Common myeloid progenitor, CD34-positive (primary cell): ENCODE results near the gene ZNF282.

Source experiments
- CTCF ChIA-PET: fragments of 350-600 bp; sonication (Branson Sonifier 250); formaldehyde crosslinking; loops from one replicate; lab custom pipeline; 2021; ENCODE audit warnings: antibody characterized with exemption; lab: Charles Lee
- POLR2A ChIA-PET: fragments of 350-600 bp; sonication (Branson Sonifier 250); formaldehyde crosslinking; loops from one replicate; lab custom pipeline; 2021; ENCODE audit warnings: antibody characterized with exemption; lab: Charles Lee
- DNase-seq, 3 donors: peaks; one replicate each; pipeline versions ENCODE4 v3.0.0 to v3.0.0-alpha.2; 2013
- H3K27ac ChIP-seq, 2 experiments: 1 replicate in 1 of 2; 2 replicates in 1 of 2; pipeline ENCODE4 v1.7.0; 2013; ENCODE audit warnings: inconsistent platforms in 2 of 2, low read length in 2 of 2, mild to moderate bottlenecking in 2 of 2, low read depth in 1 of 2, moderate library complexity in 1 of 2; ENCODE audit not compliant: severe bottlenecking in 2 of 2, insufficient read depth in 1 of 2, poor library complexity in 1 of 2
- H3K27me3 ChIP-seq, 5 experiments: replicated peaks in 2 of 5; 1 replicate in 3 of 5; 2 replicates in 2 of 5; pipeline versions ENCODE4 v1.6.1 to v1.7.0; 2013; ENCODE audit warnings: low read length in 4 of 5, mild to moderate bottlenecking in 2 of 5, moderate library complexity in 2 of 5, inconsistent platforms in 1 of 5; ENCODE audit not compliant: insufficient read depth in 5 of 5, control insufficient read depth in 4 of 5
- H3K36me3 ChIP-seq, 4 experiments: 1 replicate in 2 of 4; 2 replicates in 2 of 4; pipeline versions ENCODE4 v1.6.1 to v1.7.0; 2013; ENCODE audit warnings: low read length in 3 of 4, control low read depth in 1 of 4, mild to moderate bottlenecking in 1 of 4; ENCODE audit not compliant: control insufficient read depth in 4 of 4, insufficient read depth in 4 of 4
- H3K4me1 ChIP-seq, 4 experiments: 1 replicate in 3 of 4; 2 replicates in 1 of 4; pipeline versions ENCODE4 v1.6.1 to v1.7.1; 2013; ENCODE audit warnings: low read length in 3 of 4, mild to moderate bottlenecking in 3 of 4, control low read depth in 1 of 4, inconsistent platforms in 1 of 4, moderate library complexity in 1 of 4; ENCODE audit not compliant: control insufficient read depth in 4 of 4, insufficient read depth in 4 of 4; ENCODE audit errors: control extremely low read depth in 1 of 4
- H3K4me3 ChIP-seq, 7 experiments: 1 replicate in 4 of 7; 2 replicates in 3 of 7; pipeline versions ENCODE4 v1.5.1 to v1.7.0; 2013; ENCODE audit warnings: mild to moderate bottlenecking in 7 of 7, low read length in 6 of 7, moderate library complexity in 6 of 7, inconsistent platforms in 2 of 7, low read depth in 2 of 7, control low read depth in 1 of 7; ENCODE audit not compliant: insufficient read depth in 4 of 7, control insufficient read depth in 1 of 7; ENCODE audit errors: extremely low read depth in 1 of 7
- H3K9me3 ChIP-seq, 5 experiments: 1 replicate in 4 of 5; 2 replicates in 1 of 5; pipeline versions ENCODE4 v1.6.1 to v1.7.1; 2013; ENCODE audit warnings: low read length in 4 of 5, mild to moderate bottlenecking in 2 of 5, inconsistent platforms in 1 of 5, low read depth in 1 of 5, moderate library complexity in 1 of 5; ENCODE audit not compliant: control insufficient read depth in 4 of 5, insufficient read depth in 2 of 5; ENCODE audit errors: control extremely low read depth in 1 of 5
- WGBS: methylation state at CpG from one replicate; pipeline ENCODE4 v1.1.5; 2013; ENCODE audit not compliant: insufficient coverage; 5-methylcytosine and 5-hydroxymethylcytosine counted together

The ZNF282 gene

GRCh38 chr7:149239345-149240143, 44.2 kb downstream of the ZNF282 start, which contains the start of gene ZNF212:
Gene ZNF212 (plus strand): TSS chr7:149239651. CDS start chr7:149239779, 128 bp downstream.
- H3K27ac ChIP-seq = peak within 1 kb of the TSS; percentile 74 to 91
- H3K36me3 ChIP-seq = no peaks in the 10 kb centered on the region
- CTCF ChIA-PET = interaction anchor here (0.7 to 3.4 kb wide), 4 partner anchors 10 to 44 kb away, joined by 3 to 10 read pairs (median 4); partner anchors contain the start of genes ZNF282 and ZNF783
- WGBS = under 1% methylated on average over 53 of the region's 64 CpGs
- peaks cover 0 to 4% (median 1%) of the 10 kb centered on the region in 5 experiments for H3K27me3 ChIP-seq
- POLR2A ChIA-PET = interaction anchor here (0.6 to 1.2 kb wide), 2 partner anchors 22 to 205 kb away, joined by 3 read pairs; no protein-coding TSS in a partner anchor
- DNase-seq = peak; percentile 90 to 93 (median 92)
- H3K4me1 ChIP-seq = peaks cover 6 to 11% (median 11%) of the 10 kb centered on the region in 4 experiments
- peaks cover 0 to 3% (median 0%) of the 10 kb centered on the region in 5 experiments for H3K9me3 ChIP-seq
- H3K4me3 ChIP-seq = peak within 1 kb of the TSS; percentile 91 to 98 (median 97)

GRCh38 chr7:149240637-149241036, 45.3 kb downstream of the ZNF282 start:
- no peak for DNase-seq
- ChIA-PET CTCF (interaction anchor here (0.7 to 3.4 kb wide), 3 partner anchors 9 to 45 kb away, joined by 3 to 10 read pairs (median 3); partner anchors contain the start of genes ZNF282 and ZNF783), POLR2A (no interaction called here)
- Histone ChIP-seq H3K4me3 (peak overlapping the region in 6 of 7 experiments; percentile 91 to 98 (median 96)), H3K27me3 (peaks cover 0 to 4% (median 1%) of the 10 kb centered on the region in 5 experiments), H3K4me1 (peaks cover 6 to 16% (median 15%) of the 10 kb centered on the region in 4 experiments), H3K9me3 (peaks cover 0 to 3% (median 0%) of the 10 kb centered on the region in 5 experiments), H3K27ac (peak overlapping the region in 1 of 2 experiments; percentile 91), H3K36me3 (no peaks in the 10 kb centered on the region)
- 83% methylated on average over 4 of the region's 5 CpGs for WGBS

DNA sequence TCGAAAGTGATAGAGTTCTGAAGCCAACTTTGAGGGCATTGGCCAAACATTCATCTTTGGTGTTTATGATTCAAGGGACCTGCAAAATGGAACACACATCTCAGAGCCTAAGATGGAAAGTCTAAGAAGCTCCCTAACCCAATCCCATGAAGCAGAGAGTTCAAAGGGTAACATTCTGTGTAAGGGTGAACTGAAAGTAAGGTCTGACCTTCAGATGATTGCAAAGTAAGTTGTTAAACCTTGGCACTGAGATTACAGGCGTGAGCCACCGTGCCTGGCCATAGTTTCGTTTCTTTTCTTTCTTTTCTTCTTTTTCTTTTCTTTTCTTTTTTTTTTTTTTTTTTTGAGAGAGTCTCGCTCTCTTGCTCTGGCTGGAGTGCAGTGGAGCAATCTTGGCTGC, 46.4 kb downstream of the ZNF282 start:
- ChIA-PET POLR2A (interaction anchor here (0.8 kb wide), 1 partner anchor 1608 kb away, joined by 3 read pairs; no protein-coding TSS in a partner anchor), CTCF (interaction anchor here (0.8 to 3.4 kb wide), 4 partner anchors 9 to 46 kb away, joined by 3 to 10 read pairs (median 3); partner anchors contain the start of genes ZNF282 and ZNF783)

DNA sequence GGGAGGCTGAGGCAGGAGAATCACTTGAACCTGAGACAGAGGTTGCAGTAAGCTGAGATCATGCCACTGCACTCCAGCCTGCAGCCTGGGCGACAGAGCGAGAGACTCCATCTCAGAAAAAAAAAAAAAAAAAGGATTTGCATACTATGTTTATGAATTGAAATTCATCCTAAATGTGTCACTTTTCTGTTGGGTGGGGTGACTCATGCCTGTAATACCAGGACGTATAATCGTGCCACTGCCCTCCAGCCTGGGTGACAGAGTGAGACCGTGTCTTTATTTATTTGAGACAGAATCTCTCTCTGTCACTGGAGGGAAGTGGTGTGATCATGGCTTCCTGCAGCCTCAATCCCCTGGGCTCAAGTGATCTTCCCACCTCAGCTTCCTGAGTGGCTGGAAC, 49.9 kb downstream of the ZNF282 start:
- Histone ChIP-seq H3K4me3 (no peak overlapping the region), H3K36me3 (peaks cover 4 to 6% (median 4%) of the 10 kb centered on the region in 4 experiments), H3K9me3 (peaks cover 0 to 3% (median 0%) of the 10 kb centered on the region in 5 experiments), H3K4me1 (peaks cover 6 to 13% (median 12%) of the 10 kb centered on the region in 4 experiments), H3K27ac (peak overlapping the region in 1 of 2 experiments; percentile 0), H3K27me3 (no peaks in the 10 kb centered on the region)
- 19% methylated on average over 3 of the region's 5 CpGs for WGBS
- peak in 2 of 3 donors; percentile 48 to 64 for DNase-seq
- POLR2A ChIA-PET = no interaction called here
- CTCF ChIA-PET = interaction anchor here (1.5 kb wide), 1 partner anchor 17 kb away, joined by 4 read pairs; the partner anchor contains the start of gene ZNF783

More for the DNA sequence above, 46.4 kb downstream of the ZNF282 start:
- Histone ChIP-seq H3K4me1 (peaks cover 6 to 16% (median 15%) of the 10 kb centered on the region in 4 experiments), H3K4me3 (no peak overlapping the region), H3K36me3 (no peaks in the 10 kb centered on the region), H3K27me3 (peaks cover 0 to 4% (median 0%) of the 10 kb centered on the region in 5 experiments), H3K9me3 (peaks cover 0 to 3% (median 0%) of the 10 kb centered on the region in 5 experiments), H3K27ac (no peak overlapping the region)
- no peak for DNase-seq
- 100% methylated on average over 2 of the region's 5 CpGs for WGBS

DNA sequence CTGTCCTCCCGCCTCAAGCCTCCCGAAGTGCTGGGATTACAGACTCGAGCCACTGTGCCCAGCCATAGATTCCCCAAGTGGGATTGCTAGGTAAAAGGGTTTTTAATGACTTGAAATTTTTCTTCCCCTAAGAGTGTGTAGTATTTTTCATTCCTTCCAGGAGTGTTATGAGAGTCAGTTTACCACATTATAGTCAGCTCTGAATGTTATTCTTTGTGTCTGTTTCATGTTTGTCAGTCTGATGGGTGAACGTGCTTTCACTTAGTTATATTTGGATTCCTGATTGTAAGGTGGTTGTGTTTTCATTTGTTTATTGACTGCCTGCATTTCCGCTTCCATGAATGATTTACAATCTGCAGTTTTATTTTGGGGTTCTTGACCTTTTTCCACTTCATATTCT, 50.4 kb downstream of the ZNF282 start:
- CTCF ChIA-PET = interaction anchor here (1.5 kb wide), 1 partner anchor 16 kb away, joined by 4 read pairs; the partner anchor contains the start of gene ZNF783
- Histone ChIP-seq H3K4me3 (no peak overlapping the region), H3K36me3 (peaks cover 4 to 9% (median 8%) of the 10 kb centered on the region in 4 experiments), H3K27ac (peak overlapping the region in 1 of 2 experiments; percentile 0), H3K27me3 (no peaks in the 10 kb centered on the region), H3K4me1 (peaks cover 1 to 8% (median 7%) of the 10 kb centered on the region in 4 experiments), H3K9me3 (peaks cover 0 to 3% (median 0%) of the 10 kb centered on the region in 5 experiments)
- no peak for DNase-seq
- WGBS = 90% methylated on average over 2 of the region's 5 CpGs
- POLR2A ChIA-PET = no interaction called here

- POLR2A ChIA-PET = no interaction called here
- Histone ChIP-seq H3K27me3 (no peaks in the 10 kb centered on the region), H3K9me3 (no peaks in the 10 kb centered on the region), H3K4me1 (peaks cover 0 to 5% (median 4%) of the 10 kb centered on the region in 4 experiments), H3K36me3 (peaks cover 15 to 33% (median 29%) of the 10 kb centered on the region in 4 experiments), H3K27ac (no peak overlapping the region), H3K4me3 (no peak overlapping the region)
- CTCF ChIA-PET = interaction anchor here (0.9 to 2.6 kb wide), 4 partner anchors 9 to 36 kb away, joined by 3 to 10 read pairs (median 3); partner anchors contain the start of gene ZNF783
- DNase-seq = no peak
- WGBS = 77% methylated on average over 3 of the region's 3 CpGs
These were observed 53.4 kb downstream of the ZNF282 start for GRCh38 chr7:149248777-149249176.
